GM23338 (cell line): ENCODE results near the gene LGALS1. TPM values are rescaled to one million over a fixed set of nuclear protein-coding genes. Genes with fewer than 3 reads are reported as not detected.
A peak's percentile ranks its signal among the peaks of the same experiment; 100 is the strongest.

Experiments used
- ATAC-seq: fragments of 200-7000 bp; cut with Tn5 transposase; 3 replicates; pipeline ENCODE4 v1.9.1; 2020
- DNase-seq: peaks from one replicate; pipeline ENCODE4 v3.0.0-alpha.2; 2015; ENCODE audit warnings: low spot score
- H2AFZ ChIP-seq: fragments of 200-600 bp; sonication (generic); 2 replicates; pipeline ENCODE4 v1.8.0; 2016; ENCODE audit warnings: antibody characterized with exemption, mild to moderate bottlenecking, moderate library complexity
- H3F3A ChIP-seq: fragments of 200-600 bp; sonication (generic); replicated peaks from 2 replicates; pipeline ENCODE4 v1.8.0; 2017; ENCODE audit warnings: antibody characterized with exemption, mixed run types, low read depth
- H3K27ac ChIP-seq: fragments of 200-600 bp; sonication (generic); 2 replicates; pipeline ENCODE4 v1.6.1; 2016; ENCODE audit warnings: low read depth
- H3K27me3 ChIP-seq: fragments of 200-600 bp; sonication (generic); 2 replicates; pipeline ENCODE4 v1.8.0; 2016; ENCODE audit warnings: mild to moderate bottlenecking, mixed run types, moderate library complexity; ENCODE audit not compliant: insufficient read depth
- H3K36me3 ChIP-seq: fragments of 200-600 bp; sonication (generic); 2 replicates; pipeline ENCODE4 v1.8.0; 2016; ENCODE audit warnings: mild to moderate bottlenecking; ENCODE audit not compliant: insufficient read depth
- H3K4me1 ChIP-seq: fragments of 200-600 bp; sonication (generic); 2 replicates; pipeline ENCODE4 v1.8.0; 2016; ENCODE audit warnings: mild to moderate bottlenecking, moderate library complexity; ENCODE audit not compliant: insufficient read depth
- H3K4me2 ChIP-seq: fragments of 200-600 bp; sonication (generic); 2 replicates; pipeline ENCODE4 v1.7.1; 2017; ENCODE audit warnings: mixed run types
- H3K4me3 ChIP-seq: fragments of 200-600 bp; sonication (generic); 2 replicates; pipeline ENCODE4 v1.6.1; 2016; ENCODE audit warnings: mixed run types
- H3K79me2 ChIP-seq: fragments of 200-600 bp; sonication (generic); replicated peaks from 2 replicates; pipeline ENCODE4 v1.8.0; 2017; ENCODE audit warnings: mild to moderate bottlenecking; ENCODE audit not compliant: insufficient read depth
- H3K9me2 ChIP-seq: fragments of 200-600 bp; sonication (generic); 2 replicates; pipeline ENCODE4 v1.8.0; 2017; ENCODE audit not compliant: insufficient read depth
- H4K20me1 ChIP-seq: fragments of 200-600 bp; sonication (generic); replicated peaks from 2 replicates; pipeline ENCODE4 v1.8.0; 2017; ENCODE audit warnings: mild to moderate bottlenecking; ENCODE audit not compliant: insufficient read depth
- H3K27ac Mint-ChIP-seq: 2 replicates; pipeline ENCODE4 v1.8.0; 2020; ENCODE audit warnings: inconsistent platforms, mild to moderate bottlenecking, moderate library complexity, mixed read lengths
- H3K27me3 Mint-ChIP-seq: 3 replicates; pipeline ENCODE4 v1.8.0; 2022; ENCODE audit warnings: low read depth, mild to moderate bottlenecking, moderate library complexity, mixed read lengths, inconsistent platforms; ENCODE audit not compliant: insufficient read depth, poor library complexity
- H3K36me3 Mint-ChIP-seq: 3 replicates; pipeline ENCODE4 v1.8.0; 2021; ENCODE audit warnings: low read depth, mild to moderate bottlenecking, inconsistent platforms, moderate library complexity, mixed read lengths
- H3K4me1 Mint-ChIP-seq: 3 replicates; pipeline ENCODE4 v1.8.0; 2020; ENCODE audit warnings: mild to moderate bottlenecking, inconsistent platforms, mixed read lengths
- H3K4me3 Mint-ChIP-seq: 3 replicates; pipeline ENCODE4 v1.8.0; 2021; ENCODE audit warnings: moderate library complexity, mild to moderate bottlenecking, inconsistent platforms, mixed read lengths
- H3K9me3 Mint-ChIP-seq: 3 replicates; pipeline ENCODE4 v1.8.0; 2020; ENCODE audit warnings: moderate library complexity, mild to moderate bottlenecking, inconsistent platforms, mixed read lengths
- CREB1 ChIP-seq: fragments of 250-450 bp; sonication (Bioruptor Pico); IDR thresholded peaks from 2 replicates; pipeline ENCODE4 v1.5.0; 2020; ENCODE audit warnings: low read depth, mild to moderate bottlenecking, moderate library complexity
- CTCF ChIP-seq, 2 experiments: fragments of 200-600 bp in 1 of 2; sonication (generic) in 1 of 2; conservative IDR thresholded peaks; 2 replicates each; pipeline versions ENCODE4 v1.5.1 to v1.6.1; 2016 to 2017; ENCODE audit warnings: antibody characterized with exemption in 2 of 2, low read depth in 2 of 2, mild to moderate bottlenecking in 2 of 2, moderate library complexity in 1 of 2
- JUNB ChIP-seq: IDR thresholded peaks from one replicate; pipeline ENCODE4 v1.6.1; 2016; ENCODE audit warnings: antibody characterized with exemption; ENCODE audit not compliant: unreplicated experiment
- POLR2AphosphoS5 ChIP-seq: IDR thresholded peaks from 2 replicates; pipeline ENCODE4 v1.6.1; 2016; ENCODE audit warnings: antibody characterized with exemption, low read depth
- REST ChIP-seq: IDR thresholded peaks from one replicate; pipeline ENCODE4 v1.6.1; 2018; ENCODE audit warnings: antibody characterized with exemption; ENCODE audit not compliant: unreplicated experiment
- ZNF114 ChIP-seq: fragments of 250-450 bp; sonication (Bioruptor Pico); IDR thresholded peaks from 2 replicates; pipeline ENCODE4 v1.5.0; 2020; ENCODE audit warnings: mild to moderate bottlenecking, moderate library complexity
- ZNF331 ChIP-seq: fragments of 250-450 bp; sonication (Bioruptor Pico); IDR thresholded peaks from 2 replicates; pipeline ENCODE4 v1.5.0; 2020; ENCODE audit warnings: low read depth, mild to moderate bottlenecking, moderate library complexity
- polyA plus RNA-seq: library from polyadenylated mRNA; unstranded; fragments of >200 nt; fragmentation: Nextera tagmentation; extraction: Ambion mirVana; gene quantifications from 2 replicates; pipeline ENCODE4 v1.2.1, GENCODE V29; 2016
- total RNA-seq: library from RNA; depleted of rRNA; stranded (reverse); fragments of >200 nt; shearing (Covaris generic); gene quantifications from 2 replicates; pipeline ENCODE4 v1.2.3, GENCODE V29; 2014
- TF ChIP-seq, protein P1 (sequence below): IDR thresholded peaks from 2 replicates; pipeline ENCODE4 v1.6.1; 2016; ENCODE audit warnings: antibody characterized with exemption

Gene LGALS1
- total and polyA plus RNA-seq, 2 experiments from 2014 or later = 31.2 to 62.5 TPM

- H3K9me3 Mint-ChIP-seq = no peaks in the 10 kb centered on the region
- H3K36me3 Mint-ChIP-seq = peaks cover 8% of the 10 kb centered on the region
- H3K27me3 ChIP-seq = no peaks in the 10 kb centered on the region
- no peak within 1 kb of the TSS for H3K27ac ChIP-seq
- peaks cover 4% of the 10 kb centered on the region; the same call in 1 of the 2 replicates for H4K20me1 ChIP-seq
- H3K27me3 Mint-ChIP-seq = peaks cover 26% of the 10 kb centered on the region
- H3K9me2 ChIP-seq = no peaks in the 10 kb centered on the region
- H3K36me3 ChIP-seq = no peaks in the 10 kb centered on the region
- peak within 1 kb of the TSS; percentile 89 for H3K4me3 ChIP-seq
- H3F3A ChIP-seq = peaks cover 40% of the 10 kb centered on the region
- peak; percentile 61 for ATAC-seq
- H2AFZ ChIP-seq = peak within 1 kb of the TSS; percentile 78; the same call in 1 of the 2 replicates
- peaks cover 33% of the 10 kb centered on the region for H3K4me1 Mint-ChIP-seq
- peak; percentile 87 for DNase-seq
- H3K4me3 Mint-ChIP-seq = peak within 1 kb of the TSS; percentile 78
- no peak within 1 kb of the TSS for H3K27ac Mint-ChIP-seq
- H3K79me2 ChIP-seq = peaks cover 6% of the 10 kb centered on the region; the same call in 1 of the 2 replicates
- H3K4me2 ChIP-seq = peak within 1 kb of the TSS; percentile 97
- TF ChIP-seq CREB1 (CRISPR knock-in tag) (0 out of 2 replicates have a peak, but pooled peaks have one; percentile 4), ZNF114 (no peak), POLR2AphosphoS5 (peak; percentile 30; the same call in 1 of the 2 replicates)
- H3K4me1 ChIP-seq = peaks cover 21% of the 10 kb centered on the region
Observed at GRCh38 chr22:37639070-37639760, 36.2 kb upstream of the LGALS1 start, which contains the start of gene SH3BP1. Gene SH3BP1 (plus strand): TSS chr22:37639669. CDS start chr22:37639788, 119 bp downstream.

GRCh38 chr22:37639771-37640590 lies 35.5 kb upstream of the LGALS1 start:
- H3K79me2 ChIP-seq = peaks cover 6% of the 10 kb centered on the region; the same call in 1 of the 2 replicates
- peaks cover 4% of the 10 kb centered on the region; the same call in 1 of the 2 replicates for H4K20me1 ChIP-seq
- H3K27ac Mint-ChIP-seq = no peak overlapping the region
- peaks cover 16% of the 10 kb centered on the region for H3K4me1 ChIP-seq
- peak overlapping the region; percentile 97 for H3K4me2 ChIP-seq
- peak overlapping the region; percentile 89 for H3K4me3 ChIP-seq
- H2AFZ ChIP-seq = 0 out of 2 replicates have a peak overlapping the region, but pooled peaks have one; percentile 38
- no peak overlapping the region for H3K27ac ChIP-seq
- peaks cover 20% of the 10 kb centered on the region for H3K27me3 Mint-ChIP-seq
- peaks cover 9% of the 10 kb centered on the region for H3K36me3 Mint-ChIP-seq
- H3K36me3 ChIP-seq = no peaks in the 10 kb centered on the region
- no peaks in the 10 kb centered on the region for H3K9me3 Mint-ChIP-seq
- TF ChIP-seq CREB1 (CRISPR knock-in tag) = no peak
- no peak for TF ChIP-seq JUNB
- TF ChIP-seq, protein P1, sequence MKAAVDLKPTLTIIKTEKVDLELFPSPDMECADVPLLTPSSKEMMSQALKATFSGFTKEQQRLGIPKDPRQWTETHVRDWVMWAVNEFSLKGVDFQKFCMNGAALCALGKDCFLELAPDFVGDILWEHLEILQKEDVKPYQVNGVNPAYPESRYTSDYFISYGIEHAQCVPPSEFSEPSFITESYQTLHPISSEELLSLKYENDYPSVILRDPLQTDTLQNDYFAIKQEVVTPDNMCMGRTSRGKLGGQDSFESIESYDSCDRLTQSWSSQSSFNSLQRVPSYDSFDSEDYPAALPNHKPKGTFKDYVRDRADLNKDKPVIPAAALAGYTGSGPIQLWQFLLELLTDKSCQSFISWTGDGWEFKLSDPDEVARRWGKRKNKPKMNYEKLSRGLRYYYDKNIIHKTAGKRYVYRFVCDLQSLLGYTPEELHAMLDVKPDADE = no peak
- no peak for TF ChIP-seq CTCF (conservative IDR thresholded peaks at IDR 0.05; ENCODE audit: low read depth in 2 of 2)
- no peak for TF ChIP-seq REST
- TF ChIP-seq ZNF114 = no peak
- TF ChIP-seq ZNF331 (CRISPR knock-in tag) = no peak
- TF ChIP-seq POLR2AphosphoS5 = no peak
- H3F3A ChIP-seq = peaks cover 33% of the 10 kb centered on the region
- ATAC-seq (peak; percentile 17), DNase-seq (peak; percentile 54)
- peaks cover 27% of the 10 kb centered on the region for H3K4me1 Mint-ChIP-seq
- peak overlapping the region; percentile 78 for H3K4me3 Mint-ChIP-seq
- no peaks in the 10 kb centered on the region for H3K27me3 ChIP-seq
- H3K9me2 ChIP-seq = no peaks in the 10 kb centered on the region
